SK-N-MC (cell line): ENCODE data around the gene LMF2.

Experiments used
- EZH2 ChIP-seq: fragments of 200-600 bp; sonication (generic); IDR thresholded peaks from one replicate; pipeline ENCODE4 v1.6.1; 2017; ENCODE audit warnings: antibody characterized with exemption
- FOXP2 ChIP-seq: optimal IDR thresholded peaks from 2 replicates; pipeline ENCODE3; 2011; ENCODE audit warnings: mild to moderate bottlenecking, moderate library complexity; ENCODE audit not compliant: insufficient read depth; ENCODE audit errors: extremely low read length, control extremely low read depth
- POLR2AphosphoS5 ChIP-seq: IDR thresholded peaks from 2 replicates; pipeline ENCODE4 v1.6.1; 2012; ENCODE audit warnings: mild to moderate bottlenecking, low read depth, low read length, borderline replicate concordance

DNA sequence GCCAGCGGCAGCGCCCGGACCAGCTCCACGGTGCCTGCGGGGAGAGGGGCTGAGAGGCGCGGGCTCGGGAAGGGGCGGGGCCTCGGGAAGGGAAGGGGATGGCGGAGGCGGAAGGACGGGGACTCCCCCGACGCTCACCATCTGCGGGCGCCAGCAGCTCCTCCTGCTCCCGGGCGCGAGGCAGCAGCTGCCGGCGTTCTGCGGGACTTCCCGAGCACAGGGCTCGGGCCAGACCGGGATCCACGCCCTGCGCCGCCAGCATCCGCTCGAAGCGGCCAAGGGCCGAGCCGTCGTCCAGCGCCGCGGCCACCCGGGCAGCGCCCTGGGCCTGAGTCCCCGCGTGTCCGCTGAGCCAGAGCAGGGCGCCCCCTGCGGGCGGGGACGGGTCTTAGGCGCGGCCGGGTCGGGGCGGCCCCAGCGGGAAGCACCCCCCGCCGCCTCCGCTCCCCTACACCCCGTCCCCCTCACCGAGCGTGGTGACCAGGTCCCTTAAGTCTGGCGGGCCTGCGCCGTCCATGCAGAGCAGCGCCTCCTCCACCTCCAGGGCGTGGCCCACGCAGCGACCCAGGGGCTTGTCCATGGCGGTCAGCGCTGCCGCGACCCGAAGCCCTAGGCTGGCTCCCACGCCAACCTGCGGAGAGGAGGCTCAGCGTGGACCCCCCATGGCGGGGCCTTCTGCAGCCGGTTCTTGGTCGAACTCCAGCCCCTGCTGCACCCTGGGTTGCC lies 18.8 kb upstream of the LMF2 start:
- TF ChIP-seq EZH2 (no peak), POLR2AphosphoS5 (no peak; the same call in 1 of the 2 replicates), FOXP2 (no peak)
